Endodermal cell (in vitro differentiated cells): ENCODE measurements around the gene SCFD2. TPM values are rescaled to one million over a fixed set of nuclear protein-coding genes. Genes with fewer than 3 reads are reported as not detected.

Experiments
- DNase-seq: peaks from one replicate; pipeline ENCODE4 v3.0.0-alpha.2; 2017
- H3K27ac ChIP-seq: 2 replicates; pipeline ENCODE4 v1.5.1; 2013; ENCODE audit warnings: mild to moderate bottlenecking, low read depth, low read length, moderate library complexity
- H3K27me3 ChIP-seq: 2 replicates; pipeline ENCODE4 v1.6.1; 2013; ENCODE audit warnings: mild to moderate bottlenecking, low read length, moderate library complexity; ENCODE audit not compliant: insufficient read depth, control insufficient read depth, poor library complexity, severe bottlenecking
- H3K36me3 ChIP-seq: 2 replicates; pipeline ENCODE4 v1.7.0; 2013; ENCODE audit warnings: mild to moderate bottlenecking, low read length, moderate library complexity; ENCODE audit not compliant: control insufficient read depth, insufficient read depth
- H3K4me1 ChIP-seq: one replicate; pipeline ENCODE4 v1.7.0; 2013; ENCODE audit warnings: low read length; ENCODE audit not compliant: control insufficient read depth, insufficient read depth
- H3K4me3 ChIP-seq: 2 replicates; pipeline ENCODE4 v1.5.1; 2013; ENCODE audit warnings: mild to moderate bottlenecking, low read length, moderate library complexity
- H3K9ac ChIP-seq: 2 replicates; pipeline ENCODE4 v1.6.1; 2013; ENCODE audit warnings: mild to moderate bottlenecking, low read length, moderate library complexity; ENCODE audit not compliant: poor library complexity, severe bottlenecking; ENCODE audit errors: extremely low read depth
- H3K9me3 ChIP-seq: 2 replicates; pipeline ENCODE4 v1.6.1; 2013; ENCODE audit warnings: mild to moderate bottlenecking, low read length, moderate library complexity; ENCODE audit not compliant: control insufficient read depth
- H3K27ac Mint-ChIP-seq: 2 replicates; pipeline ENCODE4 v1.8.0; 2020; ENCODE audit warnings: mixed read lengths
- H3K27me3 Mint-ChIP-seq: 2 replicates; pipeline ENCODE4 v1.8.0; 2021; ENCODE audit warnings: mild to moderate bottlenecking, mixed read lengths; ENCODE audit not compliant: insufficient read depth
- H3K36me3 Mint-ChIP-seq: 2 replicates; pipeline ENCODE4 v1.8.0; 2020; ENCODE audit warnings: low read depth, mixed read lengths
- H3K4me1 Mint-ChIP-seq: 2 replicates; pipeline ENCODE4 v1.8.0; 2020; ENCODE audit warnings: mixed read lengths
- H3K4me3 Mint-ChIP-seq: 2 replicates; pipeline ENCODE4 v1.8.0; 2020; ENCODE audit warnings: mild to moderate bottlenecking, moderate library complexity, mixed read lengths
- H3K9me3 Mint-ChIP-seq: 2 replicates; pipeline ENCODE4 v1.8.0; 2020; ENCODE audit warnings: mild to moderate bottlenecking, mixed read lengths
- CTCF ChIP-seq: fragments of 200-600 bp; sonication (generic); conservative IDR thresholded peaks from 2 replicates; pipeline ENCODE4 v1.5.0; 2021; ENCODE audit warnings: antibody characterized with exemption, mild to moderate bottlenecking
- WGBS, 2 experiments: methylation state at CpG; one replicate each; pipeline versions ENCODE4 v1.1.5 to v1.1.7; 2013; ENCODE audit warnings: missing lambda C conversion rate in 2 of 2, mixed read lengths in 1 of 2; ENCODE audit not compliant: insufficient coverage in 1 of 2, insufficient read length in 1 of 2; 5-methylcytosine and 5-hydroxymethylcytosine counted together
- total RNA-seq, 2 donors: library from RNA; stranded (reverse); fragmentation: NEBNext Ultra II Directional in 1 of 2; extraction: Animal tissue kit (Norgen Biotek cat#: 25700) in 1 of 2; gene quantifications; 2 replicates in 1 of 2; 3 replicates in 1 of 2; pipeline ENCODE4 v1.2.1, GENCODE V29; 2021

Gene SCFD2
- total RNA-seq, 2 donors from 2014 or later, result 5.7 to 6.5 TPM

- no peak for DNase-seq
- Histone ChIP-seq H3K4me3 (no peak overlapping the region), H3K27ac (no peak overlapping the region), H3K27me3 (no peaks in the 10 kb centered on the region), H3K4me1 (peaks cover 4% of the 10 kb centered on the region), H3K9ac (no peak overlapping the region), H3K36me3 (no peaks in the 10 kb centered on the region), H3K9me3 (no peaks in the 10 kb centered on the region)
- 87 to 91% methylated on average over 5 to 6 of the region's 6 CpGs for WGBS, 2 experiments
- H3K27me3 Mint-ChIP-seq, result no peaks in the 10 kb centered on the region
- no peak overlapping the region for H3K4me3 Mint-ChIP-seq
- TF ChIP-seq CTCF, result no peak
- no peak overlapping the region for H3K27ac Mint-ChIP-seq
- no peaks in the 10 kb centered on the region for H3K9me3 Mint-ChIP-seq
- peaks cover 7% of the 10 kb centered on the region for H3K4me1 Mint-ChIP-seq
- H3K36me3 Mint-ChIP-seq, result no peaks in the 10 kb centered on the region
Observed at GRCh38 chr4:53120778-53121177, 245.1 kb downstream of the SCFD2 start.

- Histone ChIP-seq H3K27me3 (no peaks in the 10 kb centered on the region), H3K4me3 (no peak overlapping the region), H3K4me1 (peaks cover 4% of the 10 kb centered on the region), H3K36me3 (no peaks in the 10 kb centered on the region), H3K9ac (no peak overlapping the region), H3K9me3 (no peaks in the 10 kb centered on the region), H3K27ac (no peak overlapping the region)
- Mint-ChIP-seq H3K36me3 (no peaks in the 10 kb centered on the region), H3K4me1 (peaks cover 7% of the 10 kb centered on the region), H3K4me3 (no peak overlapping the region), H3K27me3 (no peaks in the 10 kb centered on the region), H3K27ac (peak overlapping the region; percentile 77), H3K9me3 (no peaks in the 10 kb centered on the region)
- peak; percentile 76 for DNase-seq
- TF ChIP-seq CTCF, result no peak
Observed at GRCh38 chr4:53119680-53120079, 246.2 kb downstream of the SCFD2 start.

GRCh38 chr4:53118676-53119075 lies 247.2 kb downstream of the SCFD2 start:
- Histone ChIP-seq H3K9ac (no peak overlapping the region), H3K4me1 (peaks cover 4% of the 10 kb centered on the region), H3K4me3 (no peak overlapping the region), H3K27ac (no peak overlapping the region), H3K9me3 (no peaks in the 10 kb centered on the region), H3K36me3 (no peaks in the 10 kb centered on the region), H3K27me3 (no peaks in the 10 kb centered on the region)
- DNase-seq, result no peak
- Mint-ChIP-seq H3K9me3 (no peaks in the 10 kb centered on the region), H3K27me3 (no peaks in the 10 kb centered on the region), H3K4me1 (peaks cover 7% of the 10 kb centered on the region), H3K36me3 (no peaks in the 10 kb centered on the region), H3K4me3 (no peak overlapping the region), H3K27ac (no peak overlapping the region)
- WGBS, 2 experiments, result 96 to 97% methylated on average over 2 to 3 of the region's 3 CpGs
- TF ChIP-seq CTCF, result no peak
